DOHH2 (cell line): ENCODE data around the gene TCL1B.

Source experiments
- EZH2phosphoT487 ChIP-seq: fragments of 200-600 bp; sonication (generic); IDR thresholded peaks from 2 replicates; pipeline ENCODE4 v1.6.1; 2017; ENCODE audit warnings: borderline replicate concordance, mild to moderate bottlenecking, antibody characterized with exemption, low read length, moderate library complexity, mixed read lengths
- TF ChIP-seq, protein P1 (sequence below): fragments of 200-600 bp; sonication (generic); IDR thresholded peaks from one replicate; pipeline ENCODE4 v1.5.1; 2014; ENCODE audit warnings: antibody characterized with exemption, mild to moderate bottlenecking, low read depth, low read length; ENCODE audit not compliant: poor library complexity, severe bottlenecking

DNA sequence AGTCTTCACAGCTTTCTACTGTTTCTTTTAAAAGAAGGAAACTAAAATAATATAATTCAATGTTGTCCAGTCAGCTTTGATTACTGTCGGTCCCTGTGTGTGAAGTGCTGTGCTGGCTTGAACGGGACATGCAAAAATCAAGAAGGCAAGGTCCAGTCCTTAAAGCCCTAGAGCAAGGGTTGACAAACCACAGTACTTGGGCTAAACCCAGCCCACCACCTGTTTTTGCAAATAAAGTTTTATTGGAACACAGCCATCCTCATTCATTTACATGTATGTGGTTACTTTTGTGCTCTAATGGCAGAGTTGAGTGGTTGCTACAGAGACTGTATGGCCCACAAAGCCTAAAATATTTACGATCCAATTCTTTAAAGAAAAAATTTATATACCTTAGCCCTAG lies 41.2 kb upstream of the TCL1B start:
- TF ChIP-seq, protein P1, sequence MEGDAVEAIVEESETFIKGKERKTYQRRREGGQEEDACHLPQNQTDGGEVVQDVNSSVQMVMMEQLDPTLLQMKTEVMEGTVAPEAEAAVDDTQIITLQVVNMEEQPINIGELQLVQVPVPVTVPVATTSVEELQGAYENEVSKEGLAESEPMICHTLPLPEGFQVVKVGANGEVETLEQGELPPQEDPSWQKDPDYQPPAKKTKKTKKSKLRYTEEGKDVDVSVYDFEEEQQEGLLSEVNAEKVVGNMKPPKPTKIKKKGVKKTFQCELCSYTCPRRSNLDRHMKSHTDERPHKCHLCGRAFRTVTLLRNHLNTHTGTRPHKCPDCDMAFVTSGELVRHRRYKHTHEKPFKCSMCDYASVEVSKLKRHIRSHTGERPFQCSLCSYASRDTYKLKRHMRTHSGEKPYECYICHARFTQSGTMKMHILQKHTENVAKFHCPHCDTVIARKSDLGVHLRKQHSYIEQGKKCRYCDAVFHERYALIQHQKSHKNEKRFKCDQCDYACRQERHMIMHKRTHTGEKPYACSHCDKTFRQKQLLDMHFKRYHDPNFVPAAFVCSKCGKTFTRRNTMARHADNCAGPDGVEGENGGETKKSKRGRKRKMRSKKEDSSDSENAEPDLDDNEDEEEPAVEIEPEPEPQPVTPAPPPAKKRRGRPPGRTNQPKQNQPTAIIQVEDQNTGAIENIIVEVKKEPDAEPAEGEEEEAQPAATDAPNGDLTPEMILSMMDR: no peak
- TF ChIP-seq EZH2phosphoT487: no peak
